ENCODE data around the gene HTT.

The HTT gene

DNA sequence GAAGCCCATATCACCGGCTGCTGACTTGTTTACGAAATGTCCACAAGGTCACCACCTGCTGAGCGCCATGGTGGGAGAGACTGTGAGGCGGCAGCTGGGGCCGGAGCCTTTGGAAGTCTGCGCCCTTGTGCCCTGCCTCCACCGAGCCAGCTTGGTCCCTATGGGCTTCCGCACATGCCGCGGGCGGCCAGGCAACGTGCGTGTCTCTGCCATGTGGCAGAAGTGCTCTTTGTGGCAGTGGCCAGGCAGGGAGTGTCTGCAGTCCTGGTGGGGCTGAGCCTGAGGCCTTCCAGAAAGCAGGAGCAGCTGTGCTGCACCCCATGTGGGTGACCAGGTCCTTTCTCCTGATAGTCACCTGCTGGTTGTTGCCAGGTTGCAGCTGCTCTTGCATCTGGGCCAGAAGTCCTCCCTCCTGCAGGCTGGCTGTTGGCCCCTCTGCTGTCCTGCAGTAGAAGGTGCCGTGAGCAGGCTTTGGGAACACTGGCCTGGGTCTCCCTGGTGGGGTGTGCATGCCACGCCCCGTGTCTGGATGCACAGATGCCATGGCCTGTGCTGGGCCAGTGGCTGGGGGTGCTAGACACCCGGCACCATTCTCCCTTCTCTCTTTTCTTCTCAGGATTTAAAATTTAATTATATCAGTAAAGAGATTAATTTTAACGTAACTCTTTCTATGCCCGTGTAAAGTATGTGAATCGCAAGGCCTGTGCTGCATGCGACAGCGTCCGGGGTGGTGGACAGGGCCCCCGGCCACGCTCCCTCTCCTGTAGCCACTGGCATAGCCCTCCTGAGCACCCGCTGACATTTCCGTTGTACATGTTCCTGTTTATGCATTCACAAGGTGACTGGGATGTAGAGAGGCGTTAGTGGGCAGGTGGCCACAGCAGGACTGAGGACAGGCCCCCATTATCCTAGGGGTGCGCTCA is 165.8 kb downstream of the HTT start:
- no peak for DNase-seq

DNA sequence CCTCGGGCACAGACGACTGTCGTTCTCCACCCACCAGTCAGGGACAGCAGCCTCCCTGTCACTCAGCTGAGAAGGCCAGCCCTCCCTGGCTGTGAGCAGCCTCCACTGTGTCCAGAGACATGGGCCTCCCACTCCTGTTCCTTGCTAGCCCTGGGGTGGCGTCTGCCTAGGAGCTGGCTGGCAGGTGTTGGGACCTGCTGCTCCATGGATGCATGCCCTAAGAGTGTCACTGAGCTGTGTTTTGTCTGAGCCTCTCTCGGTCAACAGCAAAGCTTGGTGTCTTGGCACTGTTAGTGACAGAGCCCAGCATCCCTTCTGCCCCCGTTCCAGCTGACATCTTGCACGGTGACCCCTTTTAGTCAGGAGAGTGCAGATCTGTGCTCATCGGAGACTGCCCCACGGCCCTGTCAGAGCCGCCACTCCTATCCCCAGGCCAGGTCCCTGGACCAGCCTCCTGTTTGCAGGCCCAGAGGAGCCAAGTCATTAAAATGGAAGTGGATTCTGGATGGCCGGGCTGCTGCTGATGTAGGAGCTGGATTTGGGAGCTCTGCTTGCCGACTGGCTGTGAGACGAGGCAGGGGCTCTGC is 166.5 kb downstream of the HTT start:
- no peak for DNase-seq

DNA sequence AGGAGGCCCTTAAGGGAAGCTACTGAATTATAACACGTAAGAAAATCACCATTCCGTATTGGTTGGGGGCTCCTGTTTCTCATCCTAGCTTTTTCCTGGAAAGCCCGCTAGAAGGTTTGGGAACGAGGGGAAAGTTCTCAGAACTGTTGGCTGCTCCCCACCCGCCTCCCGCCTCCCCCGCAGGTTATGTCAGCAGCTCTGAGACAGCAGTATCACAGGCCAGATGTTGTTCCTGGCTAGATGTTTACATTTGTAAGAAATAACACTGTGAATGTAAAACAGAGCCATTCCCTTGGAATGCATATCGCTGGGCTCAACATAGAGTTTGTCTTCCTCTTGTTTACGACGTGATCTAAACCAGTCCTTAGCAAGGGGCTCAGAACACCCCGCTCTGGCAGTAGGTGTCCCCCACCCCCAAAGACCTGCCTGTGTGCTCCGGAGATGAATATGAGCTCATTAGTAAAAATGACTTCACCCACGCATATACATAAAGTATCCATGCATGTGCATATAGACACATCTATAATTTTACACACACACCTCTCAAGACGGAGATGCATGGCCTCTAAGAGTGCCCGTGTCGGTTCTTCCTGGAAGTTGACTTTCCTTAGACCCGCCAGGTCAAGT is 167.5 kb downstream of the HTT start:
- DNase-seq: no peak

DNA sequence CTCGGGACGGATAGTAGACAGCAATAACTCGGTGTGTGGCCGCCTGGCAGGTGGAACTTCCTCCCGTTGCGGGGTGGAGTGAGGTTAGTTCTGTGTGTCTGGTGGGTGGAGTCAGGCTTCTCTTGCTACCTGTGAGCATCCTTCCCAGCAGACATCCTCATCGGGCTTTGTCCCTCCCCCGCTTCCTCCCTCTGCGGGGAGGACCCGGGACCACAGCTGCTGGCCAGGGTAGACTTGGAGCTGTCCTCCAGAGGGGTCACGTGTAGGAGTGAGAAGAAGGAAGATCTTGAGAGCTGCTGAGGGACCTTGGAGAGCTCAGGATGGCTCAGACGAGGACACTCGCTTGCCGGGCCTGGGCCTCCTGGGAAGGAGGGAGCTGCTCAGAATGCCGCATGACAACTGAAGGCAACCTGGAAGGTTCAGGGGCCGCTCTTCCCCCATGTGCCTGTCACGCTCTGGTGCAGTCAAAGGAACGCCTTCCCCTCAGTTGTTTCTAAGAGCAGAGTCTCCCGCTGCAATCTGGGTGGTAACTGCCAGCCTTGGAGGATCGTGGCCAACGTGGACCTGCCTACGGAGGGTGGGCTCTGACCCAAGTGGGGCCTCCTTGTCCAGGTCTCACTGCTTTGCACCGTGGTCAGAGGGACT is 168.8 kb downstream of the HTT start:
- DNase-seq: no peak

DNA sequence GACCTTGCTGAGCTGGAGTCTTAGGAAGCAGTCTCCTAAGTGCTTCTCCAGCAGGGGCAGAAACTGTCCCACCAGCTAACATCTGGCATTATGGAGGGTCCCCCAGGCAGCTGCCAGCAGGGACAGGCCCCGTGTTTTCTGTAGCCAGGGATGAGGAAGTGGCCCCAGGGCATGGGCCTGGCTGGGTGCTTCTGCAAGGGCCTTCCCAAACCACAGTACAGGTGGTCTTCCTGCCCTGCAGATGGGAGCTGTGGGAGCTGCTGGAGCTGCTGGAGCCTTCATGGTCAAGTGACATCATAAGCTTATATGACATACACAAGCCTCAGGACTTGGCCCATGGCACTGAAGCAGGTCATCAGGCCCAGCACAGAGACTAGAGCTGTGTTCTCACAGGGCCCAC is 169.5 kb downstream of the HTT start:
- DNase-seq: no peak

DNA sequence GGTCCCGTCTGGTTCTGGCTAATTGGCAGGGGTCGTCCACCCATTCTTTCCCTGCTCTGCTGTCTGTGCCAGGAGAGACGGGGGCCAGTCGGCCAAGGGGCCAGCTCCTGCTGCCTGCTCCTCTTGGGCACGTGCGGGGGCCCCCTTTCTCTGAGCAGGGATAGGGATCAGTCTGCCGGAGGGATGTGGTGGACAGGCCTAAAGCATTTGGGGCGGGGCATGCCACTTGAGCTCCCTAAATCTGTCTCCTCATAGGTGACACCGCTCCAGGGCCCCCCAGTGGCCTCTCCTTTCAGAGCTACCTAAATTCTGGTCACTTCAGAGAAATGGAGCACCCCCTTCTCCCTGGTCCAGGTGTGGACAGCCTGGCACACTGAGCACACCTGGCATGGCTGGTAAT is 170.3 kb downstream of the HTT start:
- DNase-seq: no peak

DNA sequence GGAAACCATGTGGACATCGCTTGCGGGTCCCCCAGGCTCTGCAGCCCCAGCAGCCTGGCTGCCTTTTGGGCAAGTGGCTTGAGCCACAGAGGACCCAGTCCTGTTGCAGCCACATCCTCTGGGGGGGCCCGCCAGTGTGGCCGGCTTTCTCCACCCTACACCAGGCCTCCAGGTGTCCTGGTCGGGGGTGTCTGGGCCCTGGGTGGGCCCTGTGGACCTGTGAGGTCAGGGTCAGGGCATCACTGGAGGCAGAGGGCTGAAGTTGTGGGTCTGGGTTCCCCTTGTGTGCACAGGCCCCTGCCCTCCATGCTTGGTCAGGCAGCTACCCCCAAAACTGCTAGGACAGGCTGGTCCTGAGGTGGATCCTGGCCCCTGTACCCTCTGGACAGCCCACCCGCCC is 171.2 kb downstream of the HTT start:
- DNase-seq: no peak

DNA sequence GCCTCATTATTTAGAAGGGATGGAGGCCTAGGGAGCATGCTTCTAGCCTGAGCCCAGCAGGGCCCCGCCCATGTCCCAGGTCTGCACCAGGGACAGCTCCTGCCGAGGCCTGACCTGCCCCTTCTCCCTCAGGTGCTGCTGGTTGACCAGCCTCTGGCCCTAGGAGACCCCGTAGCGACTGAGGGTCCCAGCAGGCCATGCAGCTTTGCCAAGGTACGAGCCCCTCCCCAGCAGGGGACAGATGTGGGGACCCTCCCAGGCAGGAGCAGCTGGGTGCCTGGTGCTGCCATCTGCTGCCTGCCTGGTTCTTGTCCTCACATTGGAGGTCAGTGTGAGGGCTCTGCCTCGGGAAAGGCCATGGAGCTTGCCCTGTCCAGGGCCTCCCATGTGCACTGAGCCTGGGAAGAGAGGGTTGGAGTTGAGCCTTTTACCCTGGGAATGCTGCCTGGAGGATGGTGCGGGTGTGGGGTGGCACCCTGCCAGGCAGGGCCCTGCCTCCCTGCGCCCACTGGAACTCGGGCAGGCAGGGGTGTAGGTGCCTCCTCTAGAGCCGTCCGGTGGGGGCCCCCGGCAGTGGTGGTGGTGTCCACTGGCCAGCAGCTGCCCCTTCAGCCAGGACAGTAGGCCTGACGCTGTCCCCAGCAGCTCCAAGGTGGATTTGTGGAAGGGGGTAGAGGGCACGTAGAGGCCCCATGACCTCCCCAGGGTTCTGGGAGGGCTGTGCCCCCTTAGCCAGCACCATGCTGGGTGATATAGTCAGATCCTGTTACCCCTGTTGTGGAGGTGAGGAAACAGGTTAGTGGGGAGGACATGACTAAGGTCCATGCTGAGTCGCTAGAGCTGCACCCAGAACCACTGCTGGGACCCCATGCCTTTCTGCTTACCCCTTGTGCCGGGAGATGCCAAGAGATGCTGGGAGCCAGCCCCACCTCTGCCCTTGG is 172.2 kb downstream of the HTT start:
- no peak for DNase-seq

DNA sequence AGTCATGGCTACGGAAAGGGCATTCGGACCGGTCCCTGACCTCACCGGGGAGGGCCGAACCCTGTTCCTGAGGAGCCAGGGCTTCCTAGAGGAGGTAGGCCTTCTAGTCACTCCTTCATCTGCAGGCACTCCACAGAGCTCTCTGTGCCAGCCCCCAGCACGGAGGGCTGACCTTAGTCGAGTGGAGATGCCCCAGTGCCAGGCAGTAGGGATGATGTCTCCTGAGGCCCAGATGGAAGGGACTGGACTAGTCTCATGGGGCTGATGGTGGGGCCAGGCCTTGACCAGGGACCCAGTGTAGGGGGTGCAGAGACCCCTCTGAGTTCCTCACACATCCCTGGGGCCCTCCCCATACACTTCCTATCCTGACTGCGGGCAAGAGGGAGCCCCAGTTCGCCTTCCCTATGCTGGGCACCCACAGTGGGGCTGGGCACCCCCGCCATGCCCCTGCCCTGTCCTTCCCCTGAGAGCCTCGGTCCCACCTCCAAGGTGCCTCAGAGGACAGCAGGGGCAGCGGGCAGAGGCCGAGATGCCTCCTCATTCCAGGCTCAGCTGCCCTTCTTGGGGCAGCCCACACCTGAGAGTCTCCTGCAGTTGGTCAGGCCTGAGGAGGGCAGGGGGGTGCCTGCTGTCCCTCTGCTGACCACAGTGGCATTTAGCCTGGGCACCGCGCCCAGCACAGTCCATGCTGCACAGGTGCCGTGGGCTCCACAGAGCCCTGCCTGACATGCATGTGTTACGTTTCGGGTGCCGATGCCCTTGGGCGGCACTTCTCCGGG is 173.1 kb downstream of the HTT start:
- DNase-seq: no peak

DNA sequence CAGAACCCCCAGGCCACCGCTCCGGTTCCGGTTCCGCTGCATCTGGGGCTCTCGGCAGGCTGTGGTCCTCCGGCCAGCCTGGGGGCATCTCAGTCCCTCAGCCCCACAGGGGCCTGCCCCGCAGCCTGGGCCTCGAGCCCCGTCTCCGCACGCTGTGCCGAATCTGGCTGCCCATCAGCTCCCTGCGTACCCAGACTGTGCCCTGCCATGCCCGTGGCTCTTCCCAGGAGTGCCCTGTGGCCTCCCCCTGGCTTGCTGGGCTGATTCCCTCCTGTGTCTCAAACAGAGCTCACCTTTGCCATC is 173.6 kb downstream of the HTT start:
- DNase-seq: no peak

DNA sequence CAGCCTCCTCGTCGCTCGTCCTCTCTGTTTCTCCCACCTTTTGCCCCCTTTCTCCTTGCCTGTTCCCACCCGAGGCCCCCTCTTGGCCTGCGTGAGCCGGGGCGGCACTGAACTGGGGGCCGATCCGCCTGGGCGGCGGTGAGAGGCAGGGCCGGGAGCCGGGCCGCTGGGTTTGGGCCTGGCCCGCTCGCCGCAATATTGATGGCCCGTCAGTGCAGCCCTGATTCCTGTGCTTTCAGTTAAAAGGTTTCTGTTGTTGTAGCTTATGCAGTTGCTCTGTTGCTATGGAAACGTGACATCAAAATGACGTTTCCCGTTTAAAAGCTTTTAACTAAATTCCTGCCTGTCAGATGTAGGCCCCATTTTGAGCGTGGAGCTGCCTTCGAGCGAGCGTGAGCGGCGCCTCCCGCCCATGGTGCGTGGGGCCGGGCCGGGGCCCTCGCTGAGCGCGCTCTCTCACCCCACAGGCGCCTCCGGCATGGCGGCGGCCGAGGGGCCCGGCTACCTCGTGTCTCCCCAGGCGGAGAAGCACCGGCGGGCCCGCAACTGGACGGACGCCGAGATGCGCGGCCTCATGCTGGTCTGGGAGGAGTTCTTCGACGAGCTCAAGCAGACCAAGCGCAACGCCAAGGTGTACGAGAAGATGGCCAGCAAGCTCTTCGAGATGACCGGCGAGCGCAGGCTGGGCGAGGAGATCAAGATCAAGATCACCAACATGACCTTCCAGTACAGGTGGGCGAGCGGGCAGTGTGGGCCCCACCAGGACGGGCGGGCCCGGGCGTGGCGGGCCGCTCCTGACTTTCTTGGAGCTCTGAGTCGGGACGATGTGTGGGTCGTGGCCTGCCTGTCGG is 174.6 kb downstream of the HTT start, which contains the start of gene MSANTD1:
Gene MSANTD1, plus strand, starts transcription at position 349 of the 851 bp plus-strand sequence. Its CDS starts 64 bp downstream, at position 413.
- DNase-seq: no peak

DNA sequence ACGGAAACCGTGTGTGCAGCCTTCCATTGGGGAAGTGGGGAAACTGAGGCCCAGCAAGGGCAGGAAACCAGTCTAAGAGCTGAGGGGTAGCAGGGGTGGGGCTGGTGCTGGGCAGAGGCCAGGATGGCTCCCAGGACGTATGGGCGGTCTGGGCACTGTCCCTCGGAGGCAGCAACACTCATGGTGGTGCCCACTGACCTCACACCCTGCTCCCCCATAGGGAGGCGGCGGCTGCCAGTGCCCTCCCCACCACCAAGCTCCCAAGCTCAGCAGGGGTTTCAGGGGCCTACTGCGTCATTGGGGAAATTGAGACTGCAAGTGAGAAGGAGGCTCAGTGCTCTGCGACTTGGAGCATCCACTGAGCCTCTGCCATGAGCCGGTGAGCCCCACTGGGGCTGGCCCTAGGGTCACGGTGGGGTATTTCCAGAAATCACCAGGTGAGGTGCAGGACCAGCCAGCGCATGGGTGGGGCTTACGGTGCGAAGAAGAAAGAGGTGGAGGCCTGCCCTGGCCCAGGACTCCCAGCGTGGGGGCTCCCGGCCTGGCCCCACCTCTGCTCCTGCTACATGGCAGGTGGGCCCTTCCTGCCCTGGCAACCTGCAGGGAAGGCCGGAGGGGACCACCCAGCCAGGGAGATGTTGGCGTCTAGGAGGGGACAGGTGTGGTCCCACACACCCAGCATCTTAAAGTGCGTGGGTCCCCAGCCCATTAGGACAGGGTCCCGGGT is 175.4 kb downstream of the HTT start:
- DNase-seq: no peak

DNA sequence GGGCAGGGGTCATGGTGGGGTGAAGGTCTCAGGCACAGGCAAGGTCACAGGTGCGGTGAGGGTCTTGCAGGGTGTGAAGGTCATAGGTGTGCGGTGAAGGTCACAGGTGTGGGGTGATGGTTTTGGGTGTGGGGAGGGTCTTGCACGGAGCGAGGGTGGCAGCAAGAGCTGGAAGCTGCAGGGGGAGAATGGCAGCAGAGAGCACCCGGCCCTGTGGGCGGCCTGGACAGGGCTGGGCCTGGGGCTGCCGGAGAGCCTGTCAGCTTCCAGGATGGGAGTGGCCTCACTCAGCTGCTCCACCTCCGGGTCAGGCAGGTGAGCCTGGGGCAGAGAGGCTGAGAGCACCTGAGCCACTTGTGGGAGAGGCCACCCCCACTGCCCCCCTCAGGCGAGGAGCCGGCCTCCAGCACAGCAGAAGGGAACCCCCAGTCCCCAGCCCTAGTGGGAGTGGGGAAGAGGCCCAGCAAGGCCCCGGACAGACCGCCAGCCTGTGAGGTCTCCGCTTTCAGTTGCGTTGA is 176.0 kb downstream of the HTT start:
- DNase-seq: no peak

DNA sequence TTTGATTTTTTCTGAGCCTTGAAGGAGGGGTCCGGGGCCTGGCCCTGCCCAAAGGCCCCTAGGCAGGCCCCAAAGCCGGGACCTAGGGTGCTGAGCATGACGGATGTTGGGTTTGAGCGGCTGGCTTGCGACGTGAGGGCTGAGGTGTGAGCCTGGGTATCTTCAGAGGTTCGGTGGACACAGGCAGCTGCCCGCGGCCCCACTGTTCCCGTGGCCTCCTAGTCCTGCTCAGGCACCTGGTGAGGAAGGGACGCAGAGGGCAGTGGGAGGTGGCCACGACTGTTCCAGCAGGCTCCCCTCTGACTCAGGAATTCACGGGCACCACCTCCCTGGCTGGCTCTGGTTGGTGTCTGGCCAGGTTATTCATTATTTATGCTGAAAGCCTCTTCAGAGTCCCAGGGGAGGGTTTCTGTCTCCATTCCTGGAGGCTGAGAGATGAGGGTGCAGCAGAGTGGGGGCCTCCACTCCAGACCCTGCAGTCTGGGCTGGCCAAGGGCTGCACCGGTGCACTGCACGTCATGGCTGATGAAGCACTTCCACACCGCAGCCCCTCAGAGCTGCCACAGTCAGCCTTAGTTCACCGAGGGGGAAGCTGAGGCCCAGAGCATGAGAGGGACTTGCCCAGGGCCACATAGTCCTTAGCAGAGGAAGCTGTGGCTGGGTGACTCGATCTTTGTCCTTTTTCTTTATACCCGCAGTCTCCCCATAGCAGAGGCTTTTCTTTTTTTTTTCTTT is 176.6 kb downstream of the HTT start:
- no peak for DNase-seq

DNA sequence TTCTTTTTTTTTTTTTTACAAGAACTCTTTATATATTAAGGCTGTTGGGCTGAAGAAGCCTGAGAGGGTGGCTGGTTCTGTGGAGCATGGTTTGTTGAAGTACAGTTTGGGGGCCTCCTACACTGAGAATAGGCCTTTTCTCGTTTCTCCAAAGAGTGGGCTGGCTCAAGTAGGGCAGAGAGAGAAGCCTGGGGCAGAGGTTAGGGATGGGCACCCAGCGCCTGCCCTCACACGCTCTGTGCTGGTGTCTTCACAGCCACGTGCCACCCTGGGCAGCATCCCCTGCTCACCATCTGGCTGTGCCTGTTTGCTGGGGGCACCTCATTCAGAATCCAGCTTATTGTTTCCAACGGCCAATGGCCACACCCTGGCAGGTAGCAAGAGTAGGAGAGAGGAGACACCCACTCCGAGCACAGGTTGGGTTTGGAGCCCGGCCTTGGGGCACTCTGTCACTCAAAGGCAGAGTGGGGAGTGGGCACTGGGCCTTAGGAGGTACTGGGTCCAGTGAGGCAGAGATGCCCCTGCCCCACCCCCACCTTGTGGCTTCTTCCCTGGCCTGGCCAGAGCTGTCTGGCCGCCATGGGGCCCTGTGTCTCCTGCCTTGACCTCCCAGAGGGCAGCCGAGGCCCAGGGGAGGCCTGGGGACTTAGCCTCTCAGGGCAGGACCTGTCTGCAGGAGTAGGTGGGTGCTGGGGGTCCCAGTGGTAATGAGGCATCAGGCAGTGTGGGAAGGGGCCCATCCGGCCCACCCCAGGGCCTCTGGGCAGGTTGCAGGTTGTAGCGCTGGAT is 177.4 kb downstream of the HTT start:
- no peak for DNase-seq

DNA sequence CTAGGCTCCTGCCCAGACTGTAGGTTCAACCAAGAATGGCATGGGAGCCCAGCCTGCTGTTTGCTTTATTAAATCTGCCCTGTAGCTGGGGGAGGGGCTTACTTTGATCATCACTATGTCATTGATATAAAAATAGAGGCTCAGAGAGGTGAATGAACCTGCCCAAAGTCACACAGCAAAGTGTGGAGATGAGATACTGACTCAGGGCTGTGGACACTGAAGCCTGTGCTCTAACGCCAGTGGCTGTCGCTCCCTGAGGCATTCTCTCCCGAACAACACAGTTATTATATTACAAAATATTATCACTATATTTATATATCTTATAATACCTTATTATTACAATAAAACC is 178.0 kb downstream of the HTT start:
- DNase-seq: no peak

DNA sequence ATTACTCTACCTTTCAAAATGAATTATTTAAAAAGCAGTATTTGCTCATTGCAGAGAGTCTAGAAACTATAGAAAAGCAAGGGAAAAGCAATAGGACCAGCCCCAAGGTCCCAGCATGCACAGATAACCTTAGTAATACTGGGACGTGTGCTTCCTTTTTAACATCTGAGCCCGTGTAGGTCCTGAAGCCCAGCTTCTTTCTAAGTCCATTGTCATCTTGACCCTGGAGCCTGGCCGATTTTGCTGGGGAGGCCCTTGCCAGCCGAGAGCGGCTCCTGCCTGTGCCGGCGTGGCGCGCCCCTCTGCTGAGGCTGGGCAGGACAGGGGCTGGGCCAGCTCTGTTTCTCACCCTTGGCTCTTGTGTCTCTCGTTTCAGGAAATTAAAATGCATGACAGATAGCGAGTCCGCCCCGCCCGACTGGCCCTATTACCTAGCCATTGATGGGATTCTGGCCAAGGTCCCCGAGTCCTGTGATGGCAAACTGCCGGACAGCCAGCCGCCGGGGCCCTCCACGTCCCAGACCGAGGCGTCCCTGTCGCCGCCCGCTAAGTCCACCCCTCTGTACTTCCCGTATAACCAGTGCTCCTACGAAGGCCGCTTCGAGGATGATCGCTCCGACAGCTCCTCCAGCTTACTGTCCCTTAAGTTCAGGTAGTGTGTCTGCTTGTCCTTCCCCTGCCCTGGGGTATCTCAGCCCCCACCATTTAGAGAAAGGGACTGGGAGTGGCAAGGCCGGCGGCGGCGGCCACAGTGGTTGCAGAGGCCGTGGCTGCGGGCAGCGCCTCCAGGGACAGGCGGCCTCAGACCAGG is 178.6 kb downstream of the HTT start:
- no peak for DNase-seq

Measured in hippocampal formation (tissue), 2 donors.